ENCODE results near the gene TM4SF1. TPM values are rescaled to one million over a fixed set of nuclear protein-coding genes. Genes with fewer than 3 reads are reported as not detected.
"Not testable (repeated sequence)": the region's sequence is repeated elsewhere in the genome, so short reads cannot be mapped to it uniquely, and the experiment has no call there.

Gene TM4SF1
- polyA plus RNA-seq, 3 donors = 58.8 to 78.1 (median 59.2) TPM

GRCh38 chr3:149366941-149367840 is 10.3 kb downstream of the TM4SF1 start:
- DNase-seq (ENCODE audit: extremely low read depth in 1 of 11, low read depth in 9 of 11, low spot score in 4 of 11) = no peak

DNA sequence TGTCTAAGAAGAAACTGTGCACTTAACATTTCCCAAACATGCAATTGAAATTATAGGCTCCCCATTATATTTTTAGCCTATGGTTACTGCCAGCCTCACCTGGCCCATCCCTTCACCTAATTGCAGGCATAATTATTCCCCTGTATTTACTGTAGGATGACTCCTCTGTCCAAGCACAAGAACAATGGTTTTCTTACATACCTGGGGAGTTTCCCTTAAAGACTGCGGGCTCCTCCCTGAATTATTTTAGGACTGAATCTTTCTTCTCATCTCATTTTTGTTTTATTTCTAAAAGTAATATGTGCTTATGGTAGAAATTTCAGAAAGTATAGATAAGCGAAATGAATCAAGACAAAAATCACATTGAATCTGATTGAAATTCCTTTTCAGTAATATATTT is 11.4 kb downstream of the TM4SF1 start:
- DNase-seq (ENCODE audit: extremely low read depth in 1 of 11, low read depth in 9 of 11, low spot score in 4 of 11) = no peak

DNA sequence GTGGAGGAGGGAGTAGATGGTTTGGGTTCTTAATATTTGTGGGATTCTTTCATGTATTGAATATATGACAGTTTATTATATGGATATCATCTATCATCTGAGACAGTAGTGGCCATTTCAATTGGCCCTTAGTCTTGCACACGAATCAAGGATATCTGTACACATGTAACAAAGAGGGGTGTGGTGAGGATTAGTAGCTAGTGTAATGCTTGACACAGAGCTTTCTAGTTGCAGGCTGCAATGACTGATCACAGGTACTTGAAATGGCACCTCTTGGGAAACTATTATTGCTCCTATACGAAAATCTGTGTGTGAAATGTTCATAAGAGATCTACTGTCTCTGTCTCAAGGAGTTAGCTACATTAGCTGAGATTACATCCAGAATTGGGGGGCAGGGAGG is 12.8 kb downstream of the TM4SF1 start:
- DNase-seq (ENCODE audit: extremely low read depth in 1 of 11, low read depth in 9 of 11, low spot score in 4 of 11) = no peak

DNA sequence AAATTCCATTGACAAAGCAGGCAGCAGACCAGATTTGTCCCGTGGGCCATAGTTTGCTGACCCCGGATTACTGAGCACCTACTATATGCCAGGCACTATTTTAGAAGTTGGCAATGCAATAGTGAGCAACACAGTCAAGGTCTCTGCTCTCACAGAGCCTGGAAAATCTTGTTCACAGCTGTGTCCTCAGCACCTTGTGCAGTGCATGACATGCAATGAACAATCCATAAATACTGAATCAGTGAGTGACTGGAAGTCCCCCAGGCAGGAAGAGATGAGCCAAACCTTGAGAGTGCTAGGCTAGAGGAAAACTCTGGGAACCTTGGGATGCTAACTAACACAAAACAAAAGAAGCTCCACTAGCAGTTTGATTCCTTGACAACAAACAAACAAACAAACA is 14.4 kb downstream of the TM4SF1 start:
- DNase-seq (ENCODE audit: extremely low read depth in 1 of 11, low read depth in 9 of 11, low spot score in 4 of 11) = no peak

DNA sequence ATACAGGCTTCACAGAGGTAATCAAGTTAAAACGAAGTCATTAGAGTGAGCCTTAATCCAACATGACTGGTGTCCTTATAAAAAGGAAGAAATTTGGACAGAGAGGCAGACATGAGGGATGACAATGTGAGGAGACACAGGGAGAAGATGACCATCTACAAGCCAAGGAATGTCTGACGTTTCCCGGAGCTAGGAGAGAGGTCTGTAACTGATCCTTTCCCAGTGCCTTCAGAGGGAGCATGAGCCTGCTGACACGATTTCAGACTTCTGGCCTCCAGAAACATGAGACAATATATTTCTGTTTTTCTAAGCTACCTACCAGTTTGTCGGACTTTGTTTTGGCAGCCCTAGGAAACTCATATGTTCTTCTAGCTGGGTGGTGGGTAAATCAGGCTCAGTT is 15.1 kb downstream of the TM4SF1 start:
- DNase-seq (ENCODE audit: extremely low read depth in 1 of 11, low read depth in 9 of 11, low spot score in 4 of 11) = no peak

GRCh38 chr3:149356630-149357029 is 20.8 kb downstream of the TM4SF1 start:
- no peak for DNase-seq (ENCODE audit: extremely low read depth in 1 of 11, low read depth in 9 of 11, low spot score in 4 of 11)

DNA sequence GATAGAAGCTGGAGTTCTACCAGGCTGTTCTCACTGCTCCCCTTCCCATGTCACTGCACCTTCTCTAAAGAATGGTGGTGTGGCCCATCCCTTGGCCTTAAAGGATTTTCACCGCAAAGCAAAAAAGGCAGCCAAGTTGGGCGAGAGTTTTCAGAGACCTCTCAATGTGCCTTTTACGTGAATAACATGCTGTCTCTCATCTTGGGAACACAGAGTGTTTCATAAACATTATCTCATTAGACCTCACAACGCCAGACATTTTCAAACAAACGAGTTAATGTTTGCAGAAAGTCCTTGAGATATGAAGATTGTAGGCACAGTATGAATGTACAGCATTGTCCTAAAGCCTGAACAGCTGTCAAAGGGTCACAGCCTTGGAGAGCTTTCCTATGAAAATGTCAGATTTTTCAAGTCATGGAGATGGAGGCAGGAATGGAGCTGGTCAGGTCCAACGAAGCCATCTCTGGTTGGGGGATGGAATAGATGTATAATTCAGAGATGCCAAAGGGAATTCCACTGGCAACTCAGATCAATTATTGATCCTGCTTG is 21.3 kb downstream of the TM4SF1 start:
- no peak for DNase-seq (ENCODE audit: extremely low read depth in 1 of 11, low read depth in 9 of 11, low spot score in 4 of 11)

DNA sequence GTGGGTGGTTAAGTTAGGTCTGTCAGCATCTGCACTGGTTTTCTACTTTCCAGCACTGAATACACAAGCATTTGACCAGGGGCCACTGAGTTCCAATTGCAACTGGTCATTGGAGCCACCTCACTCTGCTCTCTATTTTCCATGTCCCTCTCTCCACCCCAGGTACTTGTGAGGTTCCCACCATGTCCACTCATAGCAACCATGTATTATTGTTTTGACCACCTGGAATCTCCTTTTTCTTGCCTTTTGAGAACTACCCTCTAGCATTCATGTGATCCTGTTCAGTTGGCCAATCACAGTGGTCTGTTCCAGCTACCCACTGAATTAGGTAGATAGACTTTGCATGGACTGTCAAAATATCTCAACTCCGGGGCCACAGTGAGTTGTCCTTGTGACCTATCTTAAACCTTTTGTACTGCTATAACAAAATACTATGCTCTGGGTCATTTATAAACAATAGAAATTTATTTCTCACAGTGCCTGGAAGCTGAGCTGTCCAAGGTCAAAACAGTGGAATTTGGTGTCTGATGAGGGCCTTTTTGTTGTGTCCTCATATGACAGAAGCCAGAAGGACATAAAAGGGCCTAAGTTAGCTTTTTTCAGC is 23.8 kb downstream of the TM4SF1 start:
- no peak for DNase-seq (ENCODE audit: extremely low read depth in 1 of 11, low read depth in 9 of 11, low spot score in 4 of 11)

DNA sequence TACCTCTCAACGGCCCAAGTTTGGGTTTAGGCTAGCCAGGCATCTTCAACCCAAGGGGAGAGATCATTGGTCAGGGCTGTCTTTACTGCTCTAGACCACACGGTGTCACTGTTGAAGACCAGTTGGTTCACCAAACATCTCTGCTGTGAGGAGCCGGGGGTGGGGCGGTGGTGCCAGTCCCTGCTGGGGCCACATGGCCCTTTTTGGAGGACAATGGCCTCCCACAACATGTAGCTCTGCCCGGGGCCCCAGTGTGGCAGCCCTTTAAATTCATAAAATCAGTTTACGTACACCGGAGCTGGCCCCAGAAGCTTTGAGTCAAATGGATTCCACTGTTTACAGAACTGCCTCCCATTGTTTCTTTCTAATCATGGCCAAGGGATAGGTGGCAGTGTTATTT is 24.9 kb downstream of the TM4SF1 start:
- DNase-seq (ENCODE audit: extremely low read depth in 1 of 11, low read depth in 9 of 11, low spot score in 4 of 11) = no peak

DNA sequence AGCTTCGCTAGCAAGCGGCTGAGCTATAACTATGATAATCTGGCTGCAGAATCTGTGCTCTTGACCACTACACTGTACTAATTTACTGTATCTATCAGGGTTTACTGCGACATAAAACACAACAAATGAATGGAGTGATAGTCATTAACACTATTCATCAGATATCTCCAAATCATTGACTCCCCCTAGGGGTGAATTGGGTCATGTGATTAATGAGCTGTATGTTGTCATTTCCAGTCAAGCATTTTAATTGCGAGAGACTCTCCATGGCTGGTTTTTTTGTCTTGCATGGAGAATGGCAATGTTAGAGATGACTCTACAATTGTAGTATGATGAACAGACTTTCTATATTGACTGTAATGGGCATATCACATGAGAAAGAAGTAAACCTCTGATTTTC is 33.5 kb downstream of the TM4SF1 start:
- no peak for DNase-seq (ENCODE audit: extremely low read depth in 1 of 11, low read depth in 9 of 11, low spot score in 4 of 11)

DNA sequence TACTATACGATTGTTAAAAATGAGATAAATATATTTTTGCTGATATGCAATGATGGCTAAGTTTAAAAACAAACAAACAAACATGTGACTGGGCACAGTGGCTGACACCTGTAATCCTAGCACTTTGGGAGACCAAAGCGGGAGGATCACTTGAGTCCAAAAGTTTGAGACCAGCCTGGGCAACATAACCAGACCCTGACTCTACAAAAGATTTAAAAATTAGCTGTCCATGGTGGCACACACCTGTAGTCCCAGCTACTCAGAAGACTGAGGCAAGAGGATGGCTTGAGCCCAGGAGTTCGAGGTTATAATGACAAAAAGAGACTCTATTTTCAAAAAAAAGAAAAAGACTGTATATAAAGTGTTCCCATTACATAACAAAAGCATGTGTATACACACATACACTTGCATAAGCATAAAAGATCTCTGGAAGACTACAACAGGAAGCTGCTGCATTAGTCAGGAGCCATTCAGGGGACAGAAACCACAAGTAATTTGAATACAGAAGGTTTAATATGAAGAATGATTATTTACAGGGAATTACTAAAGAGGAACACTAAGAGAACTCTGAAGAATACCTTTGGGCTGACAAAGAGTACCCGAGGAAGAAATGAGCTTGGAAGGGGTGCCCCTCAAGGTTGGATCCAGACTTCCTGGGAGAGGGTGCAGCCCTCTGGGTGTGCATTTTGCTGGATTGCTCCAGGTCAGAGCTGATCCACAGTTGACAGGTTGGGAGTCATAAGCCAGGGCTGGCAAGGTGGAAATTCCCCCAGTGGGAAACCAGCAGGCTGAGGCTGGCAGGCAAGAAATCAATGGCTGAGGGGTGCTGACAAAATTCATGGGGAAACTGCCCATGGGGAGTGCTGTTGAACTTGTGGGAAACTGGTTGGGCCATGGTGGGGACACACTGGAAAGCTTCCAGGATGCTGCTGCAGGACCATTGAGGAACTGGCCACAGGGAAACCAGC is 34.8 kb downstream of the TM4SF1 start:
- DNase-seq (ENCODE audit: extremely low read depth in 1 of 11, low read depth in 9 of 11, low spot score in 4 of 11) = no peak

GRCh38 chr3:149340310-149340933 is 37.0 kb downstream of the TM4SF1 start:
- no peak for DNase-seq (ENCODE audit: extremely low read depth in 1 of 11, low read depth in 9 of 11, low spot score in 4 of 11)

GRCh38 chr3:149339931-149340309 is 37.5 kb downstream of the TM4SF1 start:
- peak in 2 of 11 donors; percentile 25 to 45 for DNase-seq (ENCODE audit: extremely low read depth in 1 of 11, low read depth in 9 of 11, low spot score in 4 of 11)

DNA sequence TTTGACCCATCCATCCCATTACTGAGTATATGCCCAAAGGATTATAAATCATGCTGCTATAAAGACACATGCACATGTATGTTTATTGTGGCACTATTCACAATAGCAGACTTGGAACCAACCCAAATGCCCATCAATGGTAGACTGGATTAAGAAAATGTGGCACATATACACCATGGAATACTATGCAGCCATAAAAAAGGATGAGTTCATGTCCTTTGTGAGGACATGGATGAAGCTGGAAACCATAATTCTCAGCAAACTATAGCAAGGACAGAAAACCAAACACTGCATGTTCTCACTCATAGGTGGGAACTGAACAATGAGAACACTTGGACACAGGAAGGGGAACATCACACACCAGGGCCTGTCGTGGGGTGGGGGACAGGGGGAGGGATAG is 40.0 kb downstream of the TM4SF1 start:
- DNase-seq (ENCODE audit: extremely low read depth in 1 of 11, low read depth in 9 of 11, low spot score in 4 of 11) = not testable (repeated sequence)

GRCh38 chr3:149336925-149337324 is 40.5 kb downstream of the TM4SF1 start:
- no peak for DNase-seq (ENCODE audit: extremely low read depth in 1 of 11, low read depth in 9 of 11, low spot score in 4 of 11)

DNA sequence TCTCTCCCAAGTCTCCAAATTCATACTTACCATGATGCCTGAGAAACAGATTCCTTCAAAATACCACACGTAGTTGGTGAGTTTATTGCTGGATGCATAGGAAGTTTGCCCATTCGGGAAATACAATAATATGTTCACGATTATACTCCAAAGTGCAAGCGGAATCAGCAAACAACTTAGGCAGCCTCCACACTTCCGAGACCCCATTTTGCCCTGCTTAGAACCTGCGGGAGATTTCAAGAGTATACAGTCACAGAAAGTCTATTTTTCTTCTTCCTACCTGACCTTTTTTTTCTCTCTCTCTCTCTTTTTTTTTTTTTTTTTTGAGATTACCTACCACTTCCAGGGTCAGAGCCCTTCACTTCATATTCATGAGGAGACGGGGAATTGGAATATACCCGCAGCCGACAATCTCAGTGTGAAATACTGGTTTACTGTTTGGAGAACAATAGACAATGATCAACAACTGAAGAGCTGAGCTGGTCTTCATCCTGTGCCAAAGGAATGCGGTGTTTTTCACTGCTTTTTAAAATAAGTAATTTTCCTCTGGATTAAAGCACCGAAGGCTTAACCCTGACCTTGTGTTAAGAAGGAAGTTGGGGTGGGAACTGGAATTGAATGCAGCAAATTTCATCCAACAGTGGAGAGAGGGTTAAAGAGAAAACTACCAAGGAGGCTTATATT is 44.1 kb downstream of the TM4SF1 start, which contains the start of gene TM4SF18:
TM4SF18 (minus strand) TSS at position 461 of the 684 bp plus-strand sequence; CDS start at position 207, 254 bp downstream.
- DNase-seq (ENCODE audit: extremely low read depth in 1 of 11, low read depth in 9 of 11, low spot score in 4 of 11) = no peak

DNA sequence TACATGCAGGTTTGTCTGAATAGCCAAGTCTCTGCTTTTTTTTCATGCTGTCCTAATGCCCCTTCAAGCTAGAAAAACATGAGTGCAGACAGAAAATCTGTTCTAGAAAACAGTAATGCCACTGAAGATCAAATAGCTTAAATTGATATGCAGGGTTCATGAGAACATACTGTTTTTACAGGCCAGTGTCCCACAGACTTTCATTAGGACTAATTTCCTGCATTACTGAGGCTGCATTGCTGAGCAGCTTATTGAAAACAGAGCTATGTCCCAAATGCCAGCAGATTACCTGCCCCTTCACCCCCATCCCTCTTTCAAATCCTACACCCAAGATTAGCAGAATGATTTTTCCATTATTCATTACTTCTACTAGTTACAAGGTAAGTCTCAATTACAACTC is 44.7 kb downstream of the TM4SF1 start:
- DNase-seq (ENCODE audit: extremely low read depth in 1 of 11, low read depth in 9 of 11, low spot score in 4 of 11) = no peak

- no peak for DNase-seq (ENCODE audit: extremely low read depth in 1 of 11, low read depth in 9 of 11, low spot score in 4 of 11)
Observed at GRCh38 chr3:149332227-149332765, 45.2 kb downstream of the TM4SF1 start.

Data from renal cortex interstitium (tissue), 11 donors.